B cell (primary cell): ENCODE data around the gene PLPP2. TPM values are rescaled to one million over a fixed set of nuclear protein-coding genes. Genes with fewer than 3 reads are reported as not detected.

ENCODE experiments used
- ATAC-seq: fragments of 200-7000 bp; cut with Tn5 transposase; one replicate; pipeline ENCODE4 v1.10.0; 2021; ENCODE audit warnings: low read depth, mild to moderate bottlenecking, moderate number of reproducible peaks, moderate library complexity
- CTCF ChIA-PET: fragments of 350-600 bp; sonication (Branson Sonifier 250); formaldehyde crosslinking; loops from one replicate; lab custom pipeline; 2021; ENCODE audit warnings: antibody characterized with exemption, inconsistent platforms; lab: Charles Lee
- POLR2A ChIA-PET: fragments of 350-600 bp; sonication (Branson Sonifier 250); formaldehyde crosslinking; loops from one replicate; lab custom pipeline; 2021; ENCODE audit warnings: antibody characterized with exemption; lab: Charles Lee
- DNase-seq: peaks from one replicate; pipeline ENCODE4 v3.0.0; 2013
- H2AFZ ChIP-seq: 2 replicates; pipeline ENCODE4 v1.6.1; 2012; ENCODE audit warnings: mild to moderate bottlenecking, low read depth, low read length; ENCODE audit not compliant: insufficient read depth, poor library complexity, severe bottlenecking
- H3K27ac ChIP-seq, 2 donors: 1 replicate in 1 of 2; 2 replicates in 1 of 2; pipeline ENCODE4 v1.5.1; 2012 to 2013; ENCODE audit warnings: low read length in 2 of 2, mild to moderate bottlenecking in 2 of 2, moderate library complexity in 1 of 2
- H3K27me3 ChIP-seq, 4 experiments: fragments of 200-600 bp in 1 of 4; sonication (generic) in 1 of 4; replicated peaks in 1 of 4; 1 replicate in 2 of 4; 2 replicates in 2 of 4; pipeline versions ENCODE4 v1.6.1 to v1.7.0; 2013 to 2016; ENCODE audit warnings: low read length in 3 of 4, mild to moderate bottlenecking in 2 of 4, mixed read lengths in 1 of 4, moderate library complexity in 1 of 4; ENCODE audit not compliant: insufficient read depth in 4 of 4, control insufficient read depth in 3 of 4; ENCODE audit errors: control extremely low read depth in 1 of 4
- H3K36me3 ChIP-seq, 2 experiments: replicated peaks in 1 of 2; 1 replicate in 1 of 2; 2 replicates in 1 of 2; pipeline versions ENCODE4 v1.6.1 to v1.7.1; 2013; ENCODE audit warnings: low read length in 1 of 2; ENCODE audit not compliant: insufficient read depth in 2 of 2, control insufficient read depth in 1 of 2; ENCODE audit errors: control extremely low read depth in 1 of 2, extremely low read depth in 1 of 2
- H3K4me1 ChIP-seq, 2 donors: fragments of 200-600 bp in 1 of 2; sonication (generic) in 1 of 2; 1 replicate in 1 of 2; 2 replicates in 1 of 2; pipeline versions ENCODE4 v1.5.1 to v1.6.1; 2013 to 2017; ENCODE audit warnings: low read length in 2 of 2; ENCODE audit not compliant: control insufficient read depth in 2 of 2, insufficient read depth in 2 of 2
- H3K4me2 ChIP-seq: replicated peaks from 2 replicates; pipeline ENCODE3; 2012; ENCODE audit warnings: mild to moderate bottlenecking, low read depth, low read length; ENCODE audit not compliant: poor library complexity, severe bottlenecking
- H3K4me3 ChIP-seq, 5 experiments: fragments of 200-600 bp in 1 of 5; sonication (generic) in 1 of 5; 1 replicate in 3 of 5; 2 replicates in 2 of 5; pipeline versions ENCODE4 v1.5.1 to v1.7.0; 2011 to 2016; ENCODE audit warnings: low read length in 4 of 5, mild to moderate bottlenecking in 4 of 5, low read depth in 2 of 5, control low read depth in 1 of 5, moderate library complexity in 1 of 5; ENCODE audit not compliant: insufficient read depth in 1 of 5; ENCODE audit errors: control extremely low read depth in 1 of 5, extremely low read depth in 1 of 5
- H3K79me2 ChIP-seq: fragments of 200-600 bp; sonication (generic); one replicate; pipeline ENCODE4 v1.6.0; 2016; ENCODE audit warnings: low read length; ENCODE audit not compliant: control insufficient read depth, insufficient read depth
- H3K9ac ChIP-seq: fragments of 200-600 bp; sonication (generic); 2 replicates; pipeline ENCODE4 v1.6.1; 2017; ENCODE audit warnings: mild to moderate bottlenecking, low read length, moderate library complexity
- H3K9me3 ChIP-seq, 3 donors: one replicate each; pipeline versions ENCODE4 v1.6.1 to v1.7.1; 2013; ENCODE audit warnings: low read length in 2 of 3; ENCODE audit not compliant: control insufficient read depth in 2 of 3, insufficient read depth in 1 of 3; ENCODE audit errors: control extremely low read depth in 1 of 3
- H4K20me1 ChIP-seq: 2 replicates; pipeline ENCODE4 v1.6.0; 2012; ENCODE audit warnings: mild to moderate bottlenecking, low read length; ENCODE audit not compliant: insufficient read depth, control insufficient read depth, poor library complexity, severe bottlenecking
- H3K27ac Mint-ChIP-seq: one replicate; pipeline ENCODE4 v1.8.0; 2021; ENCODE audit warnings: mixed read lengths
- H3K27me3 Mint-ChIP-seq: one replicate; pipeline ENCODE4 v1.8.0; 2021; ENCODE audit warnings: mixed read lengths
- H3K4me1 Mint-ChIP-seq: one replicate; pipeline ENCODE4 v1.8.0; 2021; ENCODE audit warnings: mixed read lengths
- H3K4me3 Mint-ChIP-seq: one replicate; pipeline ENCODE4 v1.8.0; 2021; ENCODE audit warnings: mixed read lengths
- H3K9me3 Mint-ChIP-seq: one replicate; pipeline ENCODE4 v1.8.0; 2022; ENCODE audit warnings: mixed read lengths; ENCODE audit not compliant: insufficient read depth
- EZH2 ChIP-seq: IDR thresholded peaks from 2 replicates; pipeline ENCODE4 v1.6.1; 2012; ENCODE audit warnings: borderline replicate concordance, low read depth, mild to moderate bottlenecking, moderate library complexity, low read length; ENCODE audit not compliant: insufficient read depth, poor library complexity, severe bottlenecking
- WGBS: methylation state at CpG from one replicate; pipeline ENCODE4 v1.1.5; 2013; ENCODE audit warnings: missing lambda C conversion rate; ENCODE audit not compliant: insufficient coverage; 5-methylcytosine and 5-hydroxymethylcytosine counted together
- intact Hi-C: fragments of 100-400 bp; cut with micrococcal nuclease; formaldehyde crosslinking; loops from one replicate; pipeline ENCODE4 v1.10.0; 2022
- polyA plus RNA-seq: library from polyadenylated mRNA; depleted of rRNA; stranded (reverse); fragments of >200 nt; gene quantifications from 2 replicates; pipeline ENCODE4 v1.2.3, GENCODE V29; 2012
- total RNA-seq, 2 donors: library from RNA; stranded (reverse); fragments of 120-200 nt in 1 of 2; gene quantifications; 1 replicate in 1 of 2; 2 replicates in 1 of 2; pipeline versions ENCODE4 v1.2.3 to v1.2.4, GENCODE V29; 2013 to 2022
- TF ChIP-seq, protein P1 (sequence below): fragments of 200-600 bp; IDR thresholded peaks from one replicate; pipeline ENCODE4 v1.8.0; 2022; ENCODE audit warnings: antibody characterized with exemption, mild to moderate bottlenecking

PLPP2 gene
- total and polyA plus RNA-seq, 2 donors (not counting 1 experiment from before 2014, with no cell fraction given): 0.37 to 1.3 TPM

DNA sequence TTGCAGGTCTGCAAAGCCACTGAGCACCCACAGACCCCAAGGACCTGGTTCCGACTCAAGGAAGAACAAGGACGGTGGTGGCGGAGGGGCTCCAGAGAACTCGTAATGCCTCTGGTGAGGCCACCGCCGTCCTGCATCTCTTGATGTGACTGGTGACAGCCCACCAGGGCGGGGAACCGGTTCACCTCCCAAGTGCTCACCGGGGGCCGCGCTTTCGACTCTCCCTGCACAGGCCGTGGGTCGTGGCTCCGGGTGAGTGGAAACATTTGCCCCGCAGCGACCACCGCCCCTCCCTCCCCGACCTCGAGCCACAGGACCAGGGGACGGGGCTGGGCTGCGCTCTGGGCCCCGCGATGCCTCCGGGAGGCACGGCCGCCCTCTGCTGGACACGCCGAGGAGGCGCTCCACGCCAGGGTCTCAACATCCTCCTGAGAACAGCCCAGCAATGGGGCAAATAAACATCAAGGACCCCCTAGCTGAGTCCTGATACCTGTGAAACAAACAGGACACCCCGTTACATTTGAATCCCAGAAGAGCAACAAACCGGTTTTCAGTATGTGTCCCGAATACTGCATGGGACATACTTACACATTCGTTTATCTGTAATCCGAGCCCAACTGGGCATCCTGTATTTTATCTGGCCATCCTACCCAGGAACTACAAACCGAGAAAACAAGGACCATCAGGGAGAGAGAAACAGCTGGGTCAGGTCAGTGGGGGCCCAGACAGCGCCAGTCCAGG lies 3.9 kb upstream of the PLPP2 start:
- ChIA-PET POLR2A (no interaction called here), CTCF (interaction anchor here (0.5 to 2.2 kb wide), 3 partner anchors 211 to 383 kb away, joined by 3 to 7 read pairs (median 3); no protein-coding TSS in a partner anchor)
- no peaks in the 10 kb centered on the region for H3K79me2 ChIP-seq
- ATAC-seq: peak; percentile 63
- no peak for TF ChIP-seq EZH2
- TF ChIP-seq, protein P1, sequence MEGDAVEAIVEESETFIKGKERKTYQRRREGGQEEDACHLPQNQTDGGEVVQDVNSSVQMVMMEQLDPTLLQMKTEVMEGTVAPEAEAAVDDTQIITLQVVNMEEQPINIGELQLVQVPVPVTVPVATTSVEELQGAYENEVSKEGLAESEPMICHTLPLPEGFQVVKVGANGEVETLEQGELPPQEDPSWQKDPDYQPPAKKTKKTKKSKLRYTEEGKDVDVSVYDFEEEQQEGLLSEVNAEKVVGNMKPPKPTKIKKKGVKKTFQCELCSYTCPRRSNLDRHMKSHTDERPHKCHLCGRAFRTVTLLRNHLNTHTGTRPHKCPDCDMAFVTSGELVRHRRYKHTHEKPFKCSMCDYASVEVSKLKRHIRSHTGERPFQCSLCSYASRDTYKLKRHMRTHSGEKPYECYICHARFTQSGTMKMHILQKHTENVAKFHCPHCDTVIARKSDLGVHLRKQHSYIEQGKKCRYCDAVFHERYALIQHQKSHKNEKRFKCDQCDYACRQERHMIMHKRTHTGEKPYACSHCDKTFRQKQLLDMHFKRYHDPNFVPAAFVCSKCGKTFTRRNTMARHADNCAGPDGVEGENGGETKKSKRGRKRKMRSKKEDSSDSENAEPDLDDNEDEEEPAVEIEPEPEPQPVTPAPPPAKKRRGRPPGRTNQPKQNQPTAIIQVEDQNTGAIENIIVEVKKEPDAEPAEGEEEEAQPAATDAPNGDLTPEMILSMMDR: peak; percentile 79
- H3K27me3 ChIP-seq: peaks cover 0 to 46% (median 25%) of the 10 kb centered on the region in 4 experiments
- intact Hi-C loops: no loop called here
- Mint-ChIP-seq H3K9me3 (no peaks in the 10 kb centered on the region), H3K27me3 (peaks cover 38% of the 10 kb centered on the region), H3K4me1 (peaks cover 10% of the 10 kb centered on the region), H3K4me3 (peak overlapping the region; percentile 41), H3K27ac (no peak overlapping the region)
- H3K4me2 ChIP-seq: peak overlapping the region; percentile 58
- no peak overlapping the region for H3K9ac ChIP-seq
- peak overlapping the region; percentile 46 for H2AFZ ChIP-seq
- no peaks in the 10 kb centered on the region for H4K20me1 ChIP-seq
- H3K27ac ChIP-seq: no peak overlapping the region
- H3K36me3 ChIP-seq: no peaks in the 10 kb centered on the region
- H3K9me3 ChIP-seq: peaks cover 0 to 20% (median 0%) of the 10 kb centered on the region in 3 donors
- 18% methylated on average over 35 of the region's 38 CpGs for WGBS
- peak; percentile 52 for DNase-seq
- H3K4me3 ChIP-seq: no peak overlapping the region
- H3K4me1 ChIP-seq: peaks cover 10 to 20% of the 10 kb centered on the region in 2 donors

GRCh38 chr19:294341-294945 lies 3.2 kb upstream of the PLPP2 start:
- WGBS: 19% methylated on average over 29 of the region's 29 CpGs
- Histone ChIP-seq H3K4me1 (peaks cover 11 to 22% of the 10 kb centered on the region in 2 donors), H3K4me3 (no peak overlapping the region), H4K20me1 (no peaks in the 10 kb centered on the region), H3K27ac (no peak overlapping the region), H2AFZ (peak overlapping the region; percentile 46), H3K36me3 (no peaks in the 10 kb centered on the region), H3K27me3 (peaks cover 0 to 50% (median 25%) of the 10 kb centered on the region in 4 experiments), H3K4me2 (peak overlapping the region; percentile 58), H3K9me3 (peaks cover 0 to 24% (median 0%) of the 10 kb centered on the region in 3 donors), H3K79me2 (no peaks in the 10 kb centered on the region), H3K9ac (no peak overlapping the region)
- TF ChIP-seq, protein P1: no peak
- ChIA-PET CTCF (interaction anchor here (1.0 kb wide), 1 partner anchor 212 kb away, joined by 3 read pairs; no protein-coding TSS in a partner anchor), POLR2A (no interaction called here)
- H3K4me1 Mint-ChIP-seq: peaks cover 12% of the 10 kb centered on the region
- intact Hi-C loops: no loop called here
- H3K4me3 Mint-ChIP-seq: peak overlapping the region; percentile 41
- no peak overlapping the region for H3K27ac Mint-ChIP-seq
- peaks cover 40% of the 10 kb centered on the region for H3K27me3 Mint-ChIP-seq
- ATAC-seq (no peak), DNase-seq (no peak)
- H3K9me3 Mint-ChIP-seq: no peaks in the 10 kb centered on the region
